Esophagus squamous epithelium (tissue), 5 donors: ENCODE data around the gene ZNF341. TPM values are rescaled to one million over a fixed set of nuclear protein-coding genes. Genes with fewer than 3 reads are reported as not detected.

Experiments used
- DNase-seq: peaks from one replicate; lab custom pipeline; 2025; lab: John Stamatoyannopoulos, UW
- H3K27ac ChIP-seq, 4 donors: fragments of 200-600 bp; sonication (generic); one replicate each; pipeline ENCODE4 v1.5.1; 2016 to 2019; ENCODE audit warnings: mild to moderate bottlenecking in 1 of 4
- H3K27me3 ChIP-seq, 4 donors: fragments of 200-600 bp; sonication (generic); 1 replicate in 3 of 4; 2 replicates in 1 of 4; pipeline versions ENCODE4 v1.5.1 to v1.6.0; 2017 to 2021; ENCODE audit warnings: antibody characterized with exemption in 1 of 4
- H3K36me3 ChIP-seq, 3 donors: fragments of 200-600 bp; sonication (generic); one replicate each; pipeline ENCODE4 v1.5.1; 2016 to 2019
- H3K4me1 ChIP-seq, 3 donors: fragments of 200-600 bp; sonication (generic); one replicate each; pipeline ENCODE4 v1.5.1; 2017 to 2019
- H3K4me3 ChIP-seq, 4 donors: fragments of 200-600 bp; sonication (generic); 1 replicate in 3 of 4; 2 replicates in 1 of 4; pipeline ENCODE4 v1.5.1; 2016 to 2019; ENCODE audit warnings: mild to moderate bottlenecking in 2 of 4, moderate library complexity in 1 of 4
- H3K9me3 ChIP-seq, 3 donors: fragments of 200-600 bp; sonication (generic); one replicate each; pipeline ENCODE4 v1.5.1; 2016 to 2019
- POLR2A ChIP-seq, 4 donors: fragments of 450-650 bp; IDR thresholded peaks; one replicate each; pipeline ENCODE4 v1.6.1; 2017; ENCODE audit warnings: antibody characterized with exemption in 4 of 4, mild to moderate bottlenecking in 4 of 4, moderate library complexity in 3 of 4
- WGBS, 2 donors: methylation state at CpG; one replicate each; pipeline ENCODE4 v1.1.5; 2018; 5-methylcytosine and 5-hydroxymethylcytosine counted together
- intact Hi-C: fragments of 100-400 bp; cut with DNase I; formaldehyde crosslinking; loops from one replicate; pipeline ENCODE4 v1.15.0; 2022
- total RNA-seq, 4 donors: library from RNA; depleted of rRNA; stranded (reverse); fragments of >200 nt; gene quantifications; one replicate each; pipeline ENCODE4 v1.1.0, GENCODE V29; 2016
- TF ChIP-seq, protein P1 (sequence below), 6 experiments: fragments of 450-650 bp in 4 of 6; fragments of 200-600 bp in 2 of 6; sonication (generic) in 2 of 6; IDR thresholded peaks; one replicate each; pipeline ENCODE4 v1.5.1; 2016 to 2019; ENCODE audit warnings: antibody characterized with exemption in 6 of 6, mild to moderate bottlenecking in 4 of 6, moderate library complexity in 4 of 6
- donor health status: DM: yes; HTN: yes; CAD: no.

Gene ZNF341
- total RNA-seq, 4 donors from 2014 or later, result 1.7 to 4.0 (median 3.2) TPM

DNA sequence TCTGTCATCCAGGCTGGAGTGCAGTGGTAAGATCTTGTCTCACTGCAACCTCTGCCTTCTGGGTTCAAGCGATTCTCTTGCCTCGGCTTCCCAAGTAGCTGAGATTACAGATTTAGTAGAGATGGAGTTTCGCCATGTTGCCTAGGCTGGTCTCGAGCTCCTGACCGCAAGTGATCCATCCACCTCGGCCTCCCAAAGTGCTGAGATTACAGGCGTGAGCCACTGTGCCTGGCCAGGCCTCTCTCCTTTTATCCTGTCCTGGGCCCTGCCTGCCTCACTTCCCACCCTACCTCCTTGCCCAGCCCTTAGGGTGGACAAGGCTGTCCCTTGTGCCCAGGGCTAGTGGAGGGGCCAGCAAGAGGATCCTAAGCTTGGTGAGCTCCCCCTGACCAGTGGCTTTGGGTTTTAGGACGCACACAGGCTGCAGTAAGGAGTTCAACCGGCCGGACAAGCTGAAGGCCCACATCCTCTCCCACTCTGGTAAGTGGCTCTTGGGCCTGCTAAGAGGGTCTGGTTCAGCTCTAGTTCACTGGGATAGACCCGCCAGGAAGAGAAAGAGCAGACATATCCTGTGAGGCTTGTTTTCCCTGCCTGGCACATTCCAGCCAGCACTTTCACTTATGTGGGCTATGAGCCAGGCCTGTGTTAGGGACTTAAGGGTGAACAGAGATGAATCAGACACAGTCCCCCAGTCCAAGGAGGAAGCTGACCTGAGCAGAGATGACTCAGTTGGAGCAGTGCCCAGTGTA lies 57.5 kb downstream of the ZNF341 start:
- H3K27me3 ChIP-seq, result no peaks in the 10 kb centered on the region

DNA sequence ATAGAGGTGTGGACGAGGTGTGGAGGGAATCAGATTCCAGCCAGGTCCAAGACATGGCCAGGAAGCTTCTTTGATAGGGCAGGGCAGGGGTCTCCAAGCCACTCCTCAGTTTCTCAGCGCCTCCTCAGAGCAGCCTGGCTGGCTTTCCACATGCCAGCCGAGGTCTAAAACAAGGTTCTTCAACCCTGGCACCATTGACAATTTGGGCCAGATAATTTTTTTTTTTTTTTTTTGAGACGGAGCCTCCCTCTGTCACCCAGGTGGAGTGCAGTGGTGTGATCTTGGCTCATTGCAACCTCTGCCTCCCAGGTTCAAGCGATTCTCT lies 58.0 kb downstream of the ZNF341 start:
- WGBS, 2 donors, result 33 to 44% methylated on average over 5 of the region's 5 CpGs
- Histone ChIP-seq H3K27ac (peak overlapping the region; percentile 81 to 92 (median 84)), H3K4me3 (no peak overlapping the region), H3K9me3 (no peaks in the 10 kb centered on the region), H3K36me3 (peaks cover 0 to 10% (median 6%) of the 10 kb centered on the region in 3 donors), H3K4me1 (peaks cover 16 to 88% (median 24%) of the 10 kb centered on the region in 3 donors), H3K27me3 (no peaks in the 10 kb centered on the region)
- DNase-seq, result no peak
- no peak for TF ChIP-seq POLR2A (IDR thresholded peaks at IDR 0.05)
- TF ChIP-seq, protein P1, sequence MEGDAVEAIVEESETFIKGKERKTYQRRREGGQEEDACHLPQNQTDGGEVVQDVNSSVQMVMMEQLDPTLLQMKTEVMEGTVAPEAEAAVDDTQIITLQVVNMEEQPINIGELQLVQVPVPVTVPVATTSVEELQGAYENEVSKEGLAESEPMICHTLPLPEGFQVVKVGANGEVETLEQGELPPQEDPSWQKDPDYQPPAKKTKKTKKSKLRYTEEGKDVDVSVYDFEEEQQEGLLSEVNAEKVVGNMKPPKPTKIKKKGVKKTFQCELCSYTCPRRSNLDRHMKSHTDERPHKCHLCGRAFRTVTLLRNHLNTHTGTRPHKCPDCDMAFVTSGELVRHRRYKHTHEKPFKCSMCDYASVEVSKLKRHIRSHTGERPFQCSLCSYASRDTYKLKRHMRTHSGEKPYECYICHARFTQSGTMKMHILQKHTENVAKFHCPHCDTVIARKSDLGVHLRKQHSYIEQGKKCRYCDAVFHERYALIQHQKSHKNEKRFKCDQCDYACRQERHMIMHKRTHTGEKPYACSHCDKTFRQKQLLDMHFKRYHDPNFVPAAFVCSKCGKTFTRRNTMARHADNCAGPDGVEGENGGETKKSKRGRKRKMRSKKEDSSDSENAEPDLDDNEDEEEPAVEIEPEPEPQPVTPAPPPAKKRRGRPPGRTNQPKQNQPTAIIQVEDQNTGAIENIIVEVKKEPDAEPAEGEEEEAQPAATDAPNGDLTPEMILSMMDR (IDR thresholded peaks at IDR 0.05), result no peak
- intact Hi-C loops, result loop anchor here (10.0 kb wide), 1 partner anchor 275 kb away; no protein-coding TSS in a partner anchor

More for the DNA sequence above, 57.5 kb downstream of the ZNF341 start:
- intact Hi-C loops, result no loop called here
- H3K27ac ChIP-seq, result peak overlapping the region; percentile 81 to 92 (median 84)
- H3K9me3 ChIP-seq, result no peaks in the 10 kb centered on the region
- DNase-seq, result no peak
- WGBS, 2 donors, result 63 to 71% methylated on average over 4 to 9 of the region's 11 CpGs
- peaks cover 0 to 10% (median 6%) of the 10 kb centered on the region in 3 donors for H3K36me3 ChIP-seq
- peaks cover 16 to 84% (median 24%) of the 10 kb centered on the region in 3 donors for H3K4me1 ChIP-seq
- TF ChIP-seq, protein P1 (IDR thresholded peaks at IDR 0.05), result no peak
- TF ChIP-seq POLR2A (IDR thresholded peaks at IDR 0.05), result no peak
- no peak overlapping the region for H3K4me3 ChIP-seq

DNA sequence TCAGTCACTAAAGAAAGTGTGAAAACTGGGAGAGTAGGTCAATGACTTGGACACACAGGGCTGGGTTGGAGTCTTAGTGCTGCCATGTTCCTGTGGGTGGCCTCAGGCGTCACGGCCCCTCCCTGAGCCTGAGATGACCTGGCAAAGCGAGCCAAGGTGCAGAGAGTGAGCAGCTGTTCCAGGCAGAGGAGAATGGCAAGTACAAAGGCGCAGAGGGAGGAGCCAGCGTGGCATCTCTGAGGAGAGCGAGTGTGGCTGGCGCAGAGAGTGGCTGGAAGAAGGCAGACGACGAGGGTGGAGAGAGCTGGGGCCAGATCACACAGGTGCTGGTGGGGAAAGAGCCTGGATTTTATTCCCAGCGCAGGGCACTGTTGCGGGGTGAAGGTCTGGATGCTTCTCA lies 58.8 kb downstream of the ZNF341 start:
- TF ChIP-seq POLR2A (IDR thresholded peaks at IDR 0.05), result no peak
- TF ChIP-seq, protein P1 (IDR thresholded peaks at IDR 0.05), result no peak
- no peaks in the 10 kb centered on the region for H3K27me3 ChIP-seq
- WGBS, 2 donors, result 48 to 67% methylated on average over 9 to 11 of the region's 11 CpGs

DNA sequence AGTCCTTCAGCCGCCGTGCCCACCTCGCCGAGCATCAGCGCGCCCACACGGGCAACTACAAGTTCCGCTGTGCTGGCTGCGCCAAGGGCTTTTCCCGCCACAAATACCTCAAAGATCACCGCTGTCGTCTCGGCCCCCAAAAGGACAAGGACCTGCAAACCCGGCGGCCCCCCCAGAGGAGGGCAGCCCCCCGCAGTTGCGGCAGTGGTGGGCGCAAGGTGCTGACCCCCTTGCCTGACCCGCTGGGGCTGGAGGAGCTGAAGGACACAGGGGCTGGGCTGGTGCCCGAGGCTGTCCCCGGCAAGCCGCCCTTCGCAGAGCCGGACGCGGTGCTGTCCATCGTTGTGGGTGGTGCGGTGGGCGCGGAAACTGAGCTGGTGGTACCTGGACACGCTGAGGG lies 59.2 kb downstream of the ZNF341 start:
- Histone ChIP-seq H3K9me3 (no peaks in the 10 kb centered on the region), H3K27ac (peak overlapping the region; percentile 81 to 92 (median 84)), H3K27me3 (no peaks in the 10 kb centered on the region), H3K36me3 (peaks cover 0 to 10% (median 6%) of the 10 kb centered on the region in 3 donors), H3K4me1 (peaks cover 19 to 93% (median 24%) of the 10 kb centered on the region in 3 donors), H3K4me3 (no peak overlapping the region)
- no peak for DNase-seq
- intact Hi-C loops, result loop anchor here (10.0 kb wide), 1 partner anchor 274 kb away; no protein-coding TSS in a partner anchor
- WGBS, 2 donors, result 97 to 98% methylated on average over 6 to 9 of the region's 31 CpGs
- no peak for TF ChIP-seq POLR2A (IDR thresholded peaks at IDR 0.05)
- TF ChIP-seq, protein P1 (IDR thresholded peaks at IDR 0.05), result no peak

More for the DNA sequence above, 58.8 kb downstream of the ZNF341 start:
- intact Hi-C loops, result loop anchor here (10.0 kb wide), 1 partner anchor 274 kb away; no protein-coding TSS in a partner anchor
- Histone ChIP-seq H3K27ac (peak overlapping the region; percentile 81 to 92 (median 84)), H3K4me1 (peaks cover 16 to 93% (median 24%) of the 10 kb centered on the region in 3 donors), H3K36me3 (peaks cover 0 to 10% (median 6%) of the 10 kb centered on the region in 3 donors), H3K4me3 (no peak overlapping the region), H3K9me3 (no peaks in the 10 kb centered on the region)
- no peak for DNase-seq

DNA sequence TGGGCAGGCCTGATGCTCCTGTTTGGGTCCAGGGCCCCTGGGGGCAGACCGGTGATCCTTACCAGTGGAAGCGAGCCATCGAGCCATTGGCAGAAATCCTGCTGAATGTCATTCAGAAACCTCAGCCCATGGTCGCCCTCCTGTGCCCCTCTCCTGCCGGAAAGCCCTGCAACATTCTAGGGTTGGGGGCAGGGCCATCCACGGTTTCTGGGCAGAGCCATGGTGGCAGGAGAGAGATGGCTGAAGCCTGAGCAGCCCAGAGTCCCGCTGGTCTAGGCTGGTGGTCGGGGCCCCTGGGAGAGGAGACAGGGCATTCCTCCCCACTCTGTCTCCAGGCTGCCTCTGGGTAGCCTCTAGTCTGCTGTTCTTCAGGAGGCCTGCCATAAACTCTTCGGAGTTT lies 59.7 kb downstream of the ZNF341 start:
- no peak for DNase-seq
- H3K9me3 ChIP-seq, result no peaks in the 10 kb centered on the region
- H3K4me1 ChIP-seq, result peaks cover 20 to 93% (median 24%) of the 10 kb centered on the region in 3 donors
- peak overlapping the region in 1 of 4 donors; percentile 5 for H3K27ac ChIP-seq
- peaks cover 0 to 10% (median 6%) of the 10 kb centered on the region in 3 donors for H3K36me3 ChIP-seq
- no peak overlapping the region for H3K4me3 ChIP-seq
- no peaks in the 10 kb centered on the region for H3K27me3 ChIP-seq
- WGBS, 2 donors, result 97% methylated on average over 5 of the region's 9 CpGs; no CpG with 5 or more reads in 1 of the 2 donors
- intact Hi-C loops, result loop anchor here (10.0 kb wide), 1 partner anchor 273 kb away; no protein-coding TSS in a partner anchor
- TF ChIP-seq, protein P1 (IDR thresholded peaks at IDR 0.05), result no peak
- no peak for TF ChIP-seq POLR2A (IDR thresholded peaks at IDR 0.05)
